HG03378 (cell line): ENCODE data around the gene LHX5.
"Not testable (repeated sequence)": the region's sequence is repeated elsewhere in the genome, so short reads cannot be mapped to it uniquely, and the experiment has no call there.

Experiments used
- ATAC-seq: cut with Tn5 transposase; IDR thresholded peaks from one replicate; pipeline ENCODE4 v1.9.1; 2021; ENCODE audit warnings: mild to moderate bottlenecking, moderate library complexity; ENCODE audit not compliant: unreplicated experiment

Gene LHX5

DNA sequence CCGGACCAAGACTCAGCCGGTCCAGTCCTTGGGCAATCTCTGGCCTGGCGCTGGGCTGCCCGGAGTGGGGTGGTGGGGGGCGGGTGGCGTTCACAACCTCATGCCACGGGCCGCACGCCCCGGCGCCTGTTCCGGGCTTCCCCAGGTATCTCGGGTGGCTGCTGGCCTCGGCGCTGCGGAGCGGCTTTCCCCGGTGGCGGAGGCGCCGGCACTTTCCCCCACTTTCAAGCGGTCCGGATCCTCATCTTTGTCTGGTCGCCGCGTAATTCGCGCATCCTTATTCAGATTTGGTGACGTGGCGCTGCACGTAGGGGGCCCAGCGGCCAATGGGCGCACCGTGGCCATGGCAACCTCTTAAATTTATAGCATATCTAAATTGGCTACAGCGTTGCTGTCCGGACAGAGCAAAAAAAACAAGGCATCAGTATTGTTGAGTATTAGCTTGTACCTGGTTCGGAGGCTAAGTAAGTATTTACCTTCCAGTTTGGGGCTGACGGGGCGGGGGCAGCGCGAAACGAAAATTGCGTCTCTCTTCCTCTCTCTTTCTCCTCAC is at the start of gene LHX5:
LHX5 (minus strand) TSS at position 253 of the 553 bp plus-strand sequence. CDS start 373 bp downstream, outside the sequence.
- ATAC-seq = no peak

DNA sequence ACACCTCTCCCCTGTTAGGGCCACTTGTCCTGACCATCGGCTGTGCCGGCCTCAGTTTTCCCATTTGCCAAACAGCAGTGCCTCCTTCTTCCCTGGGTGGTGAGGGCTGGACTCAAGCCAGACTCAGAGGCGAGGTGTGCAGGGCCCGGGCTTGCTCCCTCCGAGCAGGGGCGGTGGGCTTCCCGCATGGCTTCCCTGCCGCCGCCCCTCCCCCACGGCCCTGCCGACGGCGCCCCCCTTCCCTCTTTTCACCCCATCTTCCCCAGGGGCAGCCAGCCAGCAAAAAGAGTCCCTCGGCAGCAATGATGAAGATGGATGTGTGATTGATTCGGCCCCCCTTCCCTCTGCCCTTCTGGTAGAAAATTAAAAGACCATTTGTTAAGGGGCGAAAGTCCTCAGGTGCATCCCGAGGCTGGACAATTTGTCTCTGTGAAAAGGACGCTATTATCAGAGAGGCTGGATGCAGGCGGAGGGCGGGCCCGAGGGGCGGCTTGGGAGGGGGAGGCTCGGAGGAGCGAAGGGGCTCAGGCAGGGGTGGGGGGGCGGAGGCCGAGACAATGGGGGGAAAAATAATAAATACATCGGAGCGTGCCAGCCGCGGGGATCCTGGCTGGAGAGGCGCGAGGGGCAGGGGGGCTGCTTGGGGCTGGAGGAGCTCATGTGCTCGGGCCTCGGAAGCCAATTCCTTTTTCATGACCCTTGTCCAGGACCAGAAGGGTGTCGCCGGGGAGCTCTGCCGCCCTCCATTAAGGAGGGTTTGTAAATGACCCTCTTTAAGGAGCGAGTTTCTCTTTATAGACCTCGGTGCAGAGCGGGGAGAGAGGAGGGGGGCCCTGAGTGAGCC is 48.0 kb upstream of the LHX5 start:
- ATAC-seq = no peak

DNA sequence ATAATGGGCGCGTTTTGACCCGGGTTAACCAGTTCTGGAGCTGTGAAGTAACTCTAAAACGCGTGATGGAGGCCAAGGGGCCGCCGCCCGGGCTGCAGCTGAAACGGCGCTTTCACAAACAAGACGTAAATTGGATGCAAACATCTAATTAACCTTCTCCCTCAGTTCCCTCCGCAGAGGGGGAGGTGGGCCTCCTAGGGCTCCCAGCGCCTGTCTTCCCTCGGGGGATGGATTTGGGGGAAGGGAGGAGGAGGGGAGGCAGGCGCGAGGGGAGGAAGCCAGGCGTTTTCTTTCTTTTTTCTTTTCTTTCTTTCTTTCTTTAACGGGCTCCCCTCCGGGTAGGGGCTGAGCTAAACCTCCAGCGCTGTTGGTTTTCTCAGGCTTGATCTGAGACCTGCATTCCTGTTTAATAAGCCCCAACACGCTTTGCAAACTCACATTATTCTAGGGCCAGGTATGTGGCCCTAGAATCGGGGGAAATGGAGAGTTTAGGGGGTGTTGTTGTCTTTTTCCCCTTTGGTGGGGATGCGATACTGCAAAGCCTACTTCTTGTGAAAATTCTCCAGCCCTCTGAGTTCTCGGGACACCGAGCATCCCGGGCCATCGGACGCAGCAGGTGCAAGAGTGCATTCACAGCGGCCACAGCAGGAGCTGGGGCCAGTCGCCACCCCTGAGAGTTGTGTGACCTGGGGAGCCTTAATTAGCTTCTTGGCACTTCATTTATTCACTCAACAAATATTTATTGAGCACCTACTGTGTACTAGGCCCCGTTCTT is 43.6 kb upstream of the LHX5 start:
- ATAC-seq = no peak

DNA sequence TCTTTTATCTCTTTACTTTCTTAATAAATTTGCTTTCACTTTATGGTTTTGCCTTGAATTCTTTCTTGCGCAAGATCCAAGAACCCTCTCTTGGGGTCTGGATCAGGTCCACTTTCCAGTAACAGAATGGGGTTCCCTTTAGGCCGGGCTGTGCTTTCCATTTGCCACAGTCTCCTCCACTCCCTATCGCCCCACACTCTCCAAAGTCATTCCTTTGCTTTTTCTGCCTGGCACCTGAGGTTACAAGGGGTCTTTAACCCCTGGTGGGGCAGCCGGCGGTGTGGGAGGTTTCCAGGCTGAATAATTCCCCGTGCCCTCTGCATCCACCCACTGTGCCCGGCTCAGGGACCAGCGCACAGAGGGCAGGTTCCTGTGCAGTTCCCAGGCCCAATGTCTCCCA is 42.9 kb upstream of the LHX5 start:
- no peak for ATAC-seq

DNA sequence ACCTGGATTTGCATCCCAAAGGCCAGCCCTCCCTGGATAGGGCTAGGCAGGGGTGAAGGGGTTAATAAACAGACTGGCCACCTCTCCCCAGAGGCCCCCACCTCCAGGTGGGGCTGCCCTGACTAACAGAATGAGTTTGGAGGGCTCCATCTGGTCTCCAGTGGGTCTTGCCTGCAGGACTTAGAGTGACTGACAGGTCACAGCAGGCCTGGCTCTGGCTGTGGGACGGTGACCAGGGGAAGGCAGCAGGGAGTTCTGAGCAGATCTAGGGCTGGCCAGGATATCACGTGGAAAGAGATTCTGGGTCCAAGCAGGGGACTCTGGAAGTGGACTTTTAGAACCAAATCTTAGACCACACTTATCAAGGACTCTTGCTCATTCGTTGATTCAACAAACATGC is 40.9 kb upstream of the LHX5 start:
- no peak for ATAC-seq

DNA sequence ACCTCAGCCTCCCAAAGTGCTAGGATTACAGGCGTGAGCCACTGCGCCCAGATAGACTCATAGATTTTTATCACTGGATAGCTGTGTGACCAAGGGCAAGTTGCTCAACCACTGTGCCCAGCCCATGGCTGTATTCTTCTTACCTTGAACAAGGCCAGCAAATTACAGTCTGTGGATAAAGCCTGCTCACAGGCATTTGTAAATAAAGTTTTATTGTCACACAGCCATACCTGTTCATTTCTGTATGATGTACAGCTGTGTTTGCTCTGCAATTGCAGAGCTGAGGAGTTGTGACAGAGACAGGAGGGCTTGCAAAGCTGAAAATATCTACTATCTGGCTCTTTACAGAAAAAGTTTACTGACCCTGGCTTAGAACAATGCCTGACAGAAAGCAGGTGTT is 35.2 kb upstream of the LHX5 start:
- ATAC-seq = no peak

DNA sequence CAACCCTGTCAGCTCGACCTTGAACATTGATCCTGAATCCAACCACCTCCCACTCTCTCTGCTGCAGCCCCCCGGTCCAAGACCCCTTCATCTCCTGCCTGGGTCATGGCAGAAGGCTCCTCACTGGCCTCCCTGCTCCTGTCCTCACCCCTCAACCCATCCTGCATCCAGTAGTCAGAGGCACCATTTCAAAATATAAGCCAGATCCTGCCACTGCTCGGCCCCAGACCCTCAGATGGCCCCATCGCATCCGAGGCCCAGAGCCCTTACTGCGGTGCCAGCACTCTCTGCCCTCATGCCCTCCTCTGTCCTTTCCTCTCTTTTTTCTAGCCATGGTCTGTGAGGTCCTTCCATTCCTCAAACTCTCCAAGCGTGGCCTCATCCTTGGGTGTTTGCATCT is 34.3 kb upstream of the LHX5 start:
- no peak for ATAC-seq

DNA sequence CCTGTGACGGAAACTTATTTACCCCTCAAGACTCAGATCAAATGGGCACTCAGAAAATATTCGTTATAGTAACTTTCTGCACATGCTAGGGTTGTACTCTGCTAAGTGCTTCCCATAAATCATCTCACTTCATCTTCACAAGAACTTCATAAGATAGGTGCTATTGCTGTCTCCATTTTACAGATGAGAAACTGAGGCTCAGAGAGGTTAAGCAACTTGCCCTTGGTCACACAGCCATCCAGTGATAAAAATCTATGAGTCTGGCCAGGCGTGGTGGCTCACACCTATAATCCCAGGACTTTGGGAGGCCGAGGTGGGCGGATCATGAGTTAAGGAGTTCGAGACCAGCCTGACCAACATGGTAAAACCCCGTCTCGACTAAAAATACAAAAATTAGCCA is 33.2 kb upstream of the LHX5 start:
- no peak for ATAC-seq

DNA sequence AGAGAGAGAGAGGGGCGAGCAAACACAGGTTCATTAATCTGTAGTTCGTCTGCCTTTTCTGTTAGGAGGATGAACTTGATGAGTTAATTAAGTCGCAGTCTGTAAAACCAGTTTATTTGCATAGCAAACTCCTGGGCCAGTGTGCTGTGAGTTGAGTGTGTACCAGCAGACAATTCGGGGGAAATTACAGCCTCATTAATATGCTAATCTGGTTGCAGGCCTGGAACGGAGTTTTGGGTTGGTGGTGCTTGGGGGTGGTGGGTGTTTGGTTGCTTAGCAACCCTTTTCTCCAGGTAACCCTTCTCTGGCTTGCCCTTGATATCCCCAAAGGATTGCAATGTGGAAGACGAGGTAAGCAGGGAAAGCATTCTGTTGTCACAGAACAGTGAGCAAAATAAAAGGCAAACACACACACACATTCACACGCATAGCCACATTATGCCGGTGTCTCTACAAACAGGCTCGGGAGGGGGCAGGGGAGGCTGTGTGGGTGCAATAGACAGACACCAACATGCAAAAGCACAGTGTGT is 29.2 kb upstream of the LHX5 start:
- ATAC-seq = no peak

DNA sequence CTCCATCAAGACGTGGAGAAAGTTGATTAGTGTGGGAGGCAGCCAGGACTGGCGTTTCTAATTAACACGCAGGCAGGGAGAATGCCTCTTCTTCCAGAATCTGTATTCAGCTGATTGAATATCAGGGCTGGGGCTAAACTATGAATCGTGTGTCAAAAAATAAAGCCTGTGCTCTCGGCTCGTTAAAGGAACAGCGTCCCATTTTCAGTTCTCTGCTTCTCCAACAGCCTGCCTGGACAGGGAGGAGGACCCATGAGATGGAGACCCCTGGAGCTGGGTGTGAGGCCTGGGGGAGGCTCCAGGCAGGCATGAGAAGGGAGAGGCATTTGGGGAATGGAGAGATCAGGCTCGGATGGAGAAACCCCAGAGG is 28.6 kb upstream of the LHX5 start:
- no peak for ATAC-seq

DNA sequence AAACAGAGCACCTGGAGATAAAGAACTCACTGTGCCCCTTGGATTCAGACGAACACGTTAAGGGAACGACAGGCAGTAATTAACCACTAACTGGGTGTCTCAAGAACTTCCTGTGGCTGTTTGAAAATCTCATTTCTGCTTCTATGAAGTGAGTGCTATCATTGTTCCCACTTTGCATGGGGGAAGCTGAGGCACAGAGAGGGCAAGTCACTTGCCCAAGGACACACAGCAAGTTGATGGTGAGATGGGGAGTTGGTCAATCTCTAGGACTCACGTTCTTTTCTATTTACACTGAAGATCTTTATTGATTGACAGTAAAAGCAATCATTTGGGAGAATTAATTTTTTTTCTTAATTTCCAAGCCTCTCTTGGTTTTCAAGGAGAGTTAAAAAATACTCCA is 26.8 kb upstream of the LHX5 start:
- ATAC-seq = no peak

DNA sequence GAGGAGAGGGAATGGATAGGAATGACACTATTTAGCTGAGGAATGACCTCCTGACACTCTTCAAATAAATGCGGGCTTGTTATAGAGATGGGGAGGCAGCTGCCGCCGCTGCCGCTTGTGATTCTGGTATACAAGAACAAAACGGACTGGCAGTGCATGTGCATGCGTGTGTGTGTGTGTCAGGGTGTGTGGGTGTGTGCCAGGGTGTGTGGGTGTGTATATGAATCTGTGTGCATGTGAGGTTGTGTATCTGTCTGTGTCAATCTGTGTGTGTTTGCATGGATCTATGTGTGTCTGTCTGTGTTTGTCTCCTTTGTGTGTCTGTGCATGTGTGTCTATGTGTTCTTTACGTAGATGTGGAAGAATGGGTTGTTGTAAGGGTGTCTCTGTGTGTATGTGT is 26.0 kb upstream of the LHX5 start:
- ATAC-seq = no peak

DNA sequence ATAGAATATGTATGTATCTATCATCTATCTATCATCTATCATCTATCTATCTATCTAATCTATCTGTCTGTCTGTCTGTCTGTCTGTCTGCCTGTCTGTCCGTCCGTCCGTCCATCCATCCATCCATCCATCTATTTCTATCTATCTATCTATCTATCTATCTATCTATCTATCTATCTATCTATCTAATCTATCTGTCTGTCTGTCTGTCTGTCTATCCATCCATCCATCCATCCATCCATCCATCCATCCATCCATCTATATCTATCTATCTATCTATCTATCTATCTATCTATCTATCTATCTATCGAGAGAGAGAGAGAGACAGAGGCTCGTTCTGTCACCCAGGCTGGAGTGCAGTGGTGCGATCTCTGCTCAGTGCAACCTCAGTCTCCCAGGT is 24.3 kb upstream of the LHX5 start:
- ATAC-seq = not testable (repeated sequence)

DNA sequence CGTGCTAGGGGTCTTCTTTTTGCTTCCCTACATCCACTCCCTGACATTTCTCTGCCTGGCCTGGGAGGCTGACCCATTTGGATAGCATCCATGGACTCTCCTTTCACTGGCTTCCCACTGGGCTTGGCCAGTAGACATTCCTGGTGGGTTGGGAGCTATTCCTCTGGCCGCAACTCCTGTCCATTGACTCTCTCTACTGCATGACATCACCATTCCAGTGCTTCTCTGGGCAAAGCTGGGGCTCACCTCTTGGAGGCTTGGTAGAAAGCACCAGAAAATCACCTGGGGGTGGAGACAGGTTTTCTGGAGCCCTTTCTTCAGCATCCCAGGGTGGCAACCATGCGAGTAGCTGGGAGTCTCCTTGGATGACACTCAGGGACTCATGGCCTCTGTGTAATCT is 16.7 kb upstream of the LHX5 start:
- no peak for ATAC-seq

DNA sequence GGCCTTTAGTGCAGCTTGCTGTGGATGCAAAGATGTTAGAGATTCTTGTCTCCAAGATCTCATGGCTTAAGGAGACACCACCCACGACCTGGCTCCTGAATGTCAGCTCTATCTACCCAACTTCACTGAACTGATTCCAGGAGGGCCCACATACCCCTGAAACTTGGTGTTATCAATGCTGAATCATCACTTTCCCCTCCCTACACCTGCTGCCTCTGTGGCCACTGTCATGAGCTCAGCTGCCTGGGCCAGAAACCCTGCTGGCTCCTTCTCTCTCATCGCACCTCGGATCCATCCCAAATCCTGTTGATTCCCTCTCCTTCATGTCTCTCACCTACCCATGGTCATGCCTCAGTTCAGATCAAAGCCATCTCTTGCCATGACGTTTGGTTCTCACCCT is 15.1 kb upstream of the LHX5 start:
- ATAC-seq = no peak

DNA sequence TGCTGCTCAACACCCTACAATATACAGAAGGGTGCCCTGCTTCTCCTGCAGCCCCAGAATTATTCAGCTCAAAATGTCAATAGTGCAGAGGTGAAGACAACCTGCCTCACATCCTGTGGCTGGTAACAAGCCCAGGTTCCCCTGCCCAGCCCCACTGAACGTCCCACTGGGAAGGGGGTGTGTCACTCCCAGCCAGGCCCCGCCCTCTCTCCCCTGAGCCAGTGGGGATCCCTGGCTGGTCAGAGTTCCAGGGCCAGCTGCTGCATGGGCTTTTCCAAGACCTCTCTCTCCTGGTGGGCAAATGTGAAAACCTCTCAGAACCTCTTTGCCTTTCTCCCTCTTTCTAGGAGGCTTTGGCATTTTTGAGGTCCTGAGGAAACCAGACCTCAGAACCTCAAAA is 13.7 kb upstream of the LHX5 start:
- no peak for ATAC-seq

DNA sequence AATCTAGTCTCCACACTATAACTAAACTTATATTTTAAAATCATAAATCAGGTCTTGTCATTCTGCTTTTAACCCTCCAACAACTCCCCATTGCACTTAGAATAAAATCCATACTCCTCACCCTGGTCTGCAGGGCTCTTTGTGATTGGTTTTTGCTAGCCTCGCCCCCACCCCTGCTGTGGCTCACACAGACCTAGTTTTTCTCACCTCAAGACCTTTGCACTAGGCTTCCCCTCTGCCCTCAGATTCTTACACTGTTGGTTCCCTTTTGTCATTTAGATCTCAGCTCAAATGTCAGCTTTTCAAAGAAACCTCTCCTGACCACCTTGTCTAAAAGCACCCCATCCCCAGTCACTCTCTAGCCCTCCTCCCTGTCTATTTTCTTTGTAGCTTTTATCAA is 10.7 kb upstream of the LHX5 start:
- ATAC-seq = no peak

DNA sequence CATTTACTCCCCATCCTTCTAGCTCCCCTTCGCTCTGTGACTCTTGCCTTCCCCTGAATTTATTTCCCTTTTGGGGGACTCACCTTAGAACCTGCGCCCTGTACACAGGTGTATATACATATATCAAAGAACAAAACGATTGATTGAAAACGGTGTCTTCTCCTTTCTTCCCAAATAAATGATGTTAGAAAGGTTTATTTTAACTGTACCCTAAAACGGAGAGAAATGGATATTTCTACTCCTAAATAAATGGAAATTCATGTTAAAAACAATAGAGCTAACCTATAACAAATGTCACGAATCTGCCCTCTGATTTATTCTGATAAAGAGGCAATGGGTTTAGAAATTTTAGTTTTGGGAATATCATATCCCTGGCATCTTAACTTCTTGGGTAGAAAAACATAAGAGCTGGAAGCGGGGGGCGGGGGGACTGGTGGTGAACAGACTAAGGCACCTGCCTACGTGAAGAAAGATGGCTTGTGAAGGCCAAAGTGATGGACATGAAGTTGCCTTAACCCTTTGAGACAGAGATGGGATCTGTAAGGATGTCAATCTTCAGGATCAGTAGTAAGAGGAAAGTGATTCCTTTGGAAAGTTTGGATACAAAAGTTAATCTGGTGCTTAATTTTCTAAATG is 8.8 kb upstream of the LHX5 start:
- ATAC-seq = no peak

DNA sequence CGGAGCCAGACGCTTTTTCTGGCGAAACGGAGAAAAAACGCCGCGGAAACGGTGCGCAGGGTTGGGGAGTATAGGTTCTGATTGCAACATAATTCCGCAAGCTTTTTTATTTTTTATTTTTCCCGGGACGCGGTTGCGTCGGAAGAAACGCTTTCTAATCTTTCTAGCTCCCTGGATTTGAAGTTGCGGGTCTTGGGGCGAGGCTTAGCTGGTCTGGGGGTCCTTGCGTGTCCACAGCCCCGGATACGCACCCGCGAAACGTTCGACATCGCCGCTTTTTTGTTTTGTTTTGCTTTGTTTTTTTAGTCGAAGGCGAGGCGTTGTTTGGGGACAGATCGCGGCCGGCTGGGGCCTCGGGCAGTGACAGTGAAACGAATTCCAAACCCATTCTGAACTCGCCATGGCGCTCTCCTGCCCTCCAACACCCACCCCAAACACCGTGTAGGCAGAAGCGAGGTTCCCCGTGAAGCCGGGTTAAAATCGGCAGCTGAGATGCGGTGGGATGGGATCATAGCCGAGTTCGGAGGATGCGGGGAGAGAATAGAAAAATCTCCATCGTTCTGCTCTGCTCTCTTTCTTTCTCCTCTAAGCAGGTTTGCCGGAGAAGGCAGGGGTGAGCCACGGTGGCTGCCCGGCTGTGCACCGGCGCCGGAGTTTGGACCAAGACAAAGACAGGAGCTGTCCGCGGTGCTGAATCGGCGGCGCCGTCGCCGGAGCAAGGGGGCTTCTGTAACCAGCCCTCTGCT is 8.1 kb upstream of the LHX5 start:
- ATAC-seq = no peak

DNA sequence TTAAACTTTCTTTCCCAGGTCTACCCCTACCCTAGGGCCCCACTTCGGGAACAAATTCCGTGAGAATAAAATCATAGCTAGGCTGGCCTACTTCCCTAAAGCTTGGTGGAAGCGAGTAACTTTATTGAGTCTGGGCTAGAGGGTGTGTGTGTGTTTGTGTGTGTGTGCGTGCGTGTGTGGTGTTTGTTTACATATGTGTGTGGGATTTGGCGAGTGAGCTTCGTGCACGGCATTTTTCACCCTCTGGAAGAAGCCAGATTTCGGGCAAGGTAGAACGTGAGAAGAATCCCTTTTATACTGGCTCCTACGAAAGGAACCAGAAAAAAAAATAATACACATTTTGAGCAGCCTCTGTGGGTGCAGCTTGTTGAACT is 7.5 kb upstream of the LHX5 start:
- no peak for ATAC-seq
